KMS-11 (cell line): ENCODE data around the gene TTC32.
"Not testable (repeated sequence)": the region's sequence is repeated elsewhere in the genome, so short reads cannot be mapped to it uniquely, and the experiment has no call there.

Experiments used
- H2AFZ ChIP-seq: fragments of 200-600 bp; sonication (generic); 2 replicates; pipeline ENCODE4 v1.6.1; 2016; ENCODE audit warnings: antibody characterized with exemption, mixed run types, low read depth
- H3K27ac ChIP-seq: fragments of 200-600 bp; sonication (generic); 2 replicates; pipeline ENCODE4 v1.6.1; 2016; ENCODE audit warnings: mild to moderate bottlenecking, mixed run types
- H3K27me3 ChIP-seq: fragments of 200-600 bp; sonication (generic); 2 replicates; pipeline ENCODE4 v1.6.1; 2017; ENCODE audit warnings: mild to moderate bottlenecking, low read depth, mixed run types, moderate library complexity; ENCODE audit not compliant: insufficient read depth
- H3K36me3 ChIP-seq: fragments of 200-600 bp; sonication (generic); 2 replicates; pipeline ENCODE4 v1.6.1; 2017; ENCODE audit warnings: mild to moderate bottlenecking, mixed run types; ENCODE audit not compliant: insufficient read depth
- H3K4me1 ChIP-seq: fragments of 200-600 bp; sonication (generic); 2 replicates; pipeline ENCODE4 v1.6.1; 2016; ENCODE audit warnings: mild to moderate bottlenecking, low read depth, mixed run types; ENCODE audit not compliant: poor library complexity, severe bottlenecking
- H3K4me2 ChIP-seq: fragments of 200-600 bp; sonication (generic); 2 replicates; pipeline ENCODE4 v1.7.0; 2016; ENCODE audit warnings: mild to moderate bottlenecking, mixed run types
- H3K4me3 ChIP-seq: fragments of 200-600 bp; sonication (generic); IDR thresholded peaks from 2 replicates; pipeline ENCODE4 v1.6.1; 2017; ENCODE audit warnings: low read depth, low read length, mixed read lengths; ENCODE audit not compliant: insufficient read depth
- H3K79me2 ChIP-seq: fragments of 200-600 bp; sonication (generic); 2 replicates; pipeline ENCODE4 v1.6.1; 2016; ENCODE audit warnings: low read depth, mixed run types; ENCODE audit not compliant: insufficient read depth
- H3K9ac ChIP-seq: fragments of 200-600 bp; sonication (generic); 2 replicates; pipeline ENCODE4 v1.6.1; 2016; ENCODE audit warnings: mild to moderate bottlenecking, mixed run types
- H4K20me1 ChIP-seq: fragments of 200-600 bp; sonication (generic); 2 replicates; pipeline ENCODE4 v1.6.1; 2016; ENCODE audit warnings: mild to moderate bottlenecking, mixed run types; ENCODE audit not compliant: insufficient read depth
- CTCF ChIP-seq: fragments of 200-600 bp; sonication (generic); conservative IDR thresholded peaks from 2 replicates; pipeline ENCODE4 v1.6.1; 2017; ENCODE audit warnings: low read depth, mild to moderate bottlenecking, antibody characterized with exemption, low read length, moderate library complexity, mixed read lengths

The TTC32 gene

GRCh38 chr2:19933351-19933981 lies 31.7 kb upstream of the TTC32 start:
- no peaks in the 10 kb centered on the region for H3K4me1 ChIP-seq
- no peak overlapping the region for H2AFZ ChIP-seq
- no peak overlapping the region for H3K9ac ChIP-seq
- H3K4me2 ChIP-seq = no peak overlapping the region
- H3K79me2 ChIP-seq = no peaks in the 10 kb centered on the region
- no peak overlapping the region for H3K4me3 ChIP-seq
- TF ChIP-seq CTCF = no peak
- H3K27me3 ChIP-seq = no peaks in the 10 kb centered on the region
- no peaks in the 10 kb centered on the region for H4K20me1 ChIP-seq
- H3K36me3 ChIP-seq = no peaks in the 10 kb centered on the region
- no peak overlapping the region for H3K27ac ChIP-seq

- Histone ChIP-seq H3K9ac (no peak overlapping the region), H3K4me3 (no peak overlapping the region), H3K4me1 (no peaks in the 10 kb centered on the region), H3K27ac (no peak overlapping the region), H3K4me2 (no peak overlapping the region), H3K36me3 (no peaks in the 10 kb centered on the region), H3K79me2 (no peaks in the 10 kb centered on the region), H3K27me3 (no peaks in the 10 kb centered on the region), H2AFZ (no peak overlapping the region), H4K20me1 (no peaks in the 10 kb centered on the region)
- no peak for TF ChIP-seq CTCF
Measured at GRCh38 chr2:19932928-19933327, 31.1 kb upstream of the TTC32 start.

GRCh38 chr2:19929226-19929625 lies 27.4 kb upstream of the TTC32 start:
- no peak overlapping the region for H2AFZ ChIP-seq
- TF ChIP-seq CTCF = no peak
- no peak overlapping the region for H3K4me2 ChIP-seq
- H4K20me1 ChIP-seq = no peaks in the 10 kb centered on the region
- H3K9ac ChIP-seq = no peak overlapping the region
- no peak overlapping the region for H3K27ac ChIP-seq
- no peaks in the 10 kb centered on the region for H3K36me3 ChIP-seq
- no peak overlapping the region for H3K4me3 ChIP-seq
- H3K4me1 ChIP-seq = no peaks in the 10 kb centered on the region
- no peaks in the 10 kb centered on the region for H3K79me2 ChIP-seq
- H3K27me3 ChIP-seq = no peaks in the 10 kb centered on the region

GRCh38 chr2:19927816-19928215 lies 26.0 kb upstream of the TTC32 start:
- not testable (repeated sequence) for H3K4me1 ChIP-seq, H3K27me3 ChIP-seq, H3K27ac ChIP-seq, H3K9ac ChIP-seq, H3K79me2 ChIP-seq, H3K36me3 ChIP-seq, H4K20me1 ChIP-seq, H3K4me2 ChIP-seq, H2AFZ ChIP-seq, H3K4me3 ChIP-seq

GRCh38 chr2:19924526-19924925 lies 22.7 kb upstream of the TTC32 start:
- not testable (repeated sequence) for H3K36me3 ChIP-seq, H4K20me1 ChIP-seq, H3K27me3 ChIP-seq, H3K79me2 ChIP-seq, H3K9ac ChIP-seq, H3K4me3 ChIP-seq, H2AFZ ChIP-seq, H3K27ac ChIP-seq, H3K4me1 ChIP-seq, H3K4me2 ChIP-seq

GRCh38 chr2:19922188-19922587 lies 20.4 kb upstream of the TTC32 start:
- not testable (repeated sequence) for H3K4me3 ChIP-seq, H2AFZ ChIP-seq, H3K4me1 ChIP-seq, H3K27me3 ChIP-seq, H3K9ac ChIP-seq, H4K20me1 ChIP-seq, H3K4me2 ChIP-seq, H3K36me3 ChIP-seq, H3K79me2 ChIP-seq, H3K27ac ChIP-seq
